BLaER1 treated with 17β-estradiol and CSF1 and Interleukin-3, amounts not matched to agents 10 nM and 100 nM (cell line): ENCODE results near the gene GRM5.

ENCODE experiments used
- H3K27ac ChIP-seq, 11 experiments: shearing (Covaris generic); formaldehyde crosslinking; 2 replicates each; pipeline ENCODE4 v1.8.1; 2022
- H3K27me3 ChIP-seq, 11 experiments: shearing (Covaris generic); formaldehyde crosslinking; 2 replicates each; pipeline ENCODE4 v1.8.1; 2022
- H3K36me3 ChIP-seq, 11 experiments: shearing (Covaris generic); formaldehyde crosslinking; 2 replicates each; pipeline ENCODE4 v1.8.1; 2022
- H3K4me1 ChIP-seq, 10 experiments: shearing (Covaris generic); formaldehyde crosslinking; 2 replicates each; pipeline ENCODE4 v1.8.1; 2022
- H3K4me2 ChIP-seq, 11 experiments: shearing (Covaris generic); formaldehyde crosslinking; 2 replicates each; pipeline ENCODE4 v1.8.1; 2022
- H3K4me3 ChIP-seq, 10 experiments: shearing (Covaris generic); formaldehyde crosslinking; 2 replicates each; pipeline ENCODE4 v1.8.1; 2022
- H3K9ac ChIP-seq, 11 experiments: shearing (Covaris generic); formaldehyde crosslinking; 2 replicates each; pipeline ENCODE4 v1.8.1; 2022
- H3K9me3 ChIP-seq, 11 experiments: shearing (Covaris generic); formaldehyde crosslinking; replicated peaks in 1 of 11; 2 replicates each; pipeline ENCODE4 v1.8.1; 2022
- H4K20me1 ChIP-seq, 11 experiments: shearing (Covaris generic); formaldehyde crosslinking; 2 replicates each; pipeline ENCODE4 v1.8.1; 2022
- Cebpa-rat ChIP-seq, 11 experiments: shearing (Covaris generic); IDR thresholded peaks; 2 replicates each; pipeline ENCODE4 v1.8.1; 2022

GRM5 gene

DNA sequence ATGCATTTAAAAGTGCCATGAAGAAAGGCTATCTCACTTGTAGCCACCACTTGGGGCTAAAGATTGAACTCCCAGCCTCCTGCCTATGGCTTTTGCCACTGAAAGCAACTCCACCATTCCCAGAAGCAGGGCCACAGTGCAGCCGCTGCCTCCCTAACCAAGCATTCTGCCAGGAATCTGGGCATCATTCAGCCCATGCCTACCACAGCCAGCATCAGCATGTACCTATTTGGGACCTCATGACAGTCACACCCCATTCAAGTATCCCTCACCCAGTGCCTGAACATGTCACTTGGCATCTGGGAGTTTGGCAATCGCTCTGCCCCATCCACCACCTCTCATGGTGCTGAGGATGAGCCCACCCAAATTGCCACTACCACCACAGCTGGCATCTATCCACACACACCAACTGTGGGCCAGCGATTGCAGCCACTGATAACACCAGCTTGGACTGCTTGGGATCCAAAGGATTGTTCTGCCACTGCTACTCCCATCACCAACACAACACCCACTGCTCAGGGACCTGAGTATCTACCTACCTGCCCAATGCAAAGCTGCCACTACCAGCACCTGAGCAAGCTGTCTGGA, 234.4 kb downstream of the GRM5 start:
- no peaks in the 10 kb centered on the region for H3K27me3 ChIP-seq
- H3K4me3 ChIP-seq = no peak overlapping the region
- H3K4me1 ChIP-seq = no peaks in the 10 kb centered on the region
- no peak for TF ChIP-seq Cebpa-rat (IDR thresholded peaks at IDR 0.05)
- no peaks in the 10 kb centered on the region; a peak in 1 of 22 replicates for H4K20me1 ChIP-seq
- no peak overlapping the region for H3K27ac ChIP-seq
- no peak overlapping the region for H3K9ac ChIP-seq
- H3K4me2 ChIP-seq = no peak overlapping the region
- H3K9me3 ChIP-seq = no peaks in the 10 kb centered on the region; a peak in 1 of 22 replicates
- H3K36me3 ChIP-seq = no peaks in the 10 kb centered on the region

DNA sequence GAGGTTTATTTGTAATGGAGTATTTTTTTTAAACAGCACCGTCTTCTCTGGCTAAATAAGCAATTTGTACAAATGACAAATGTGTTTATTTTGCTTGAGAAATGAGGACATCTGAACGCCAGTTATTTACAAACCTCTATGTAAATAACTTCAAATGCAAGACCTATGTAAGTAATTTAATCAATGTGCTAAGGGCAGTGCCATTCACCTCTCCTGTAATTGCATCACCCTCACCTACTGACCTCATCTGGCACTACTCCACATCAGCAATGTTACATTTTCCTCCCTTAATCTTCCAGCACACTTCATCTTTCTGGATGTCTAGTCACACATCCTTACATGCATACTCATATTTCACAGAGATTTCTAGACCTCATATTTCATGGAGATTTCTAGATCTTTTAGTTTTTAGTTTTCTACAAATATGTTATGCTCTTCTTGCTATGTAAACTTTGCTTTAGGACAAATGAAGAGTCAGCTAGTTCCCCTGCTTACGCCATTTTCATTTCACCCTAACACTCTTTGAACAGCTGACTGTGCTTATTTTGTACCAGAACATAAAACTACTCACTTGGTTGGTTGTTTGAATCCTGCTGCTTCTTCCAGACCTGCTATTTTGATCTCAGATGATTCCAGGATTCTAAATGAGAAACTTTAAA, 238.6 kb downstream of the GRM5 start:
- no peak overlapping the region for H3K4me3 ChIP-seq
- H3K9me3 ChIP-seq = no peaks in the 10 kb centered on the region; a peak in 1 of 22 replicates
- no peak for TF ChIP-seq Cebpa-rat (IDR thresholded peaks at IDR 0.05)
- H3K4me2 ChIP-seq = no peak overlapping the region
- no peaks in the 10 kb centered on the region; a peak in 1 of 22 replicates for H4K20me1 ChIP-seq
- no peaks in the 10 kb centered on the region for H3K36me3 ChIP-seq
- H3K27me3 ChIP-seq = no peaks in the 10 kb centered on the region
- H3K9ac ChIP-seq = no peak overlapping the region
- no peaks in the 10 kb centered on the region for H3K4me1 ChIP-seq
- no peak overlapping the region for H3K27ac ChIP-seq

DNA sequence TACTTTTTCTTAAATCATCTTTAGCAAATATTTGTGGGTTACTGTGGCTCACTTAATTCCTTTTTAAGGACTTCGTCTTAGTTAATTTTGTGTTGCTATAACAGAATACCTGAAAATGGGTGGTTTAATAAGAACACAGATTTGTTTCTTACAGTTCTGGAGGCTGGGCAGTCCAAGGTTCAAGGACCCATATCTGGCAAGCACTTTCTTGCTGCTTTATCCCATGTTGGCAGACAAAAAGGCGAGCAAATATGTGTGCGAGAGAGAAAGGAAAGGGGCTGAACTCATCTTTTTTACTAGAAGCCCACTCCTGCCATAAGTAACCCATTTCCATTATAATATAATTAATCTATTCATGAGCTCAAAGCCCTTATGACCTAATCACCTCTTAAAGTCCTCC, 246.2 kb downstream of the GRM5 start:
- Histone ChIP-seq H3K9me3 (no peaks in the 10 kb centered on the region), H3K9ac (no peak overlapping the region), H4K20me1 (no peaks in the 10 kb centered on the region), H3K27me3 (no peaks in the 10 kb centered on the region), H3K27ac (no peak overlapping the region), H3K4me1 (no peaks in the 10 kb centered on the region), H3K4me2 (no peak overlapping the region), H3K4me3 (no peak overlapping the region), H3K36me3 (no peaks in the 10 kb centered on the region)
- TF ChIP-seq Cebpa-rat (IDR thresholded peaks at IDR 0.05) = no peak

DNA sequence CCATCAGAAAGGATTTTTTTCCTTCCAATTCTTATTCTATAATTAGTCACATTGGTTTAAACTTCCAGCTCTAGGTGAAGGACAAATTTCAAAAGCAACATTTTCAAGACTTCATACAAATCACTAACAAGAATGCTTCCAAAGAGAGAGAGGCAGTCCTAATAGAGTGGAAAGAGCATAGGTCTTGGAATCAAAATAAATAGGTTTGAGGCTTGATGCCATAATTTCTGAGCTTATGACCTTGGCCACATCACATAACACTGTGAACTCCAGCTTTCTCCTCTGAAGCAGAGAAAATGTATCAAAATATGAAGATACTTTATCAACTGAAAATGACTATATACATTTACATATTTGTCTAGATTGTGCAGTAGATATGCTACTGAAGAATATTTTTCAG, 246.8 kb downstream of the GRM5 start:
- Histone ChIP-seq H3K4me1 (no peaks in the 10 kb centered on the region), H3K36me3 (no peaks in the 10 kb centered on the region), H3K4me2 (no peak overlapping the region), H4K20me1 (no peaks in the 10 kb centered on the region), H3K4me3 (no peak overlapping the region), H3K27me3 (no peaks in the 10 kb centered on the region), H3K9ac (no peak overlapping the region), H3K27ac (no peak overlapping the region), H3K9me3 (no peaks in the 10 kb centered on the region)
- no peak for TF ChIP-seq Cebpa-rat (IDR thresholded peaks at IDR 0.05)

DNA sequence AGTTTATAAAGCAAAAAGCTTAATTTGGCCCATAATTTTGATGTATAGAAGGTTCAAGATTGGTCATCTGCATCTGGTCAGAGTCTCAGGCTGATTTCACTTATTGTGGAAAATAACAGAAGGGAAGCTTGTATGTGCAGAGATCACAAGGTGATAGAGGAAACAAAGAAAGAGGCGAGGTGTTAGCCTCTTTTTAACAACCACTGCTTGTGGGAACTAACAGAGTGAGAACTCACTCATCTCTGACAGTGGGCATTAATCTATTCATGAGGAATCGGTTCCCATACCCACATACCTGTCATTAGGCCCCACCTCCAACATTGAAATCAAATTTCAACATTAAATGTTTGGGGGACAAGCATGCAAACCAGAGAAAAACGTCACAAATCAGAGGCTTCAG, 250.3 kb downstream of the GRM5 start:
- no peak overlapping the region for H3K9ac ChIP-seq
- H3K9me3 ChIP-seq = no peaks in the 10 kb centered on the region
- H3K4me3 ChIP-seq = no peak overlapping the region
- no peak overlapping the region for H3K27ac ChIP-seq
- H3K27me3 ChIP-seq = no peaks in the 10 kb centered on the region
- H3K4me2 ChIP-seq = no peak overlapping the region
- TF ChIP-seq Cebpa-rat (IDR thresholded peaks at IDR 0.05) = no peak
- H3K36me3 ChIP-seq = no peaks in the 10 kb centered on the region
- no peaks in the 10 kb centered on the region for H4K20me1 ChIP-seq
- H3K4me1 ChIP-seq = no peaks in the 10 kb centered on the region

DNA sequence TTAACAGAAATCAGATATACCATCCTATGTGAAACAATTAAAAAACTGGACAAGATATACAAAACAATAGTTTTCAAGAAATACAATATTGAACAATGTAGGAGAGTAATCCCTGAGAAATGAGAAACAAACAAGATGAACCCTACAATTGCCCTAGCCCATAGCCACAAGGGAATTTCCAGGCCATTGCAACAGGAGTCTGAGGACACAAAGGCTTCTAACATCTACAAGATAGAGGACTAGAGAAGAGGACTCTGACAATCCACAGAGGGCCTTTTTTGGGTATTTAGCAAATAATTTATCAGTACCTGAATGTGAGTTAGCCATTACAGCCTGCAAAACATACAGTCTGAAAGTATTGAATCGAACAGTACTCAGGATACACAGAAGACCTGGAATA, 251.7 kb downstream of the GRM5 start:
- Histone ChIP-seq H4K20me1 (no peaks in the 10 kb centered on the region), H3K4me2 (no peak overlapping the region), H3K9me3 (no peaks in the 10 kb centered on the region), H3K4me3 (no peak overlapping the region), H3K9ac (no peak overlapping the region), H3K4me1 (no peaks in the 10 kb centered on the region), H3K27me3 (no peaks in the 10 kb centered on the region), H3K27ac (no peak overlapping the region), H3K36me3 (no peaks in the 10 kb centered on the region)
- TF ChIP-seq Cebpa-rat (IDR thresholded peaks at IDR 0.05) = no peak

DNA sequence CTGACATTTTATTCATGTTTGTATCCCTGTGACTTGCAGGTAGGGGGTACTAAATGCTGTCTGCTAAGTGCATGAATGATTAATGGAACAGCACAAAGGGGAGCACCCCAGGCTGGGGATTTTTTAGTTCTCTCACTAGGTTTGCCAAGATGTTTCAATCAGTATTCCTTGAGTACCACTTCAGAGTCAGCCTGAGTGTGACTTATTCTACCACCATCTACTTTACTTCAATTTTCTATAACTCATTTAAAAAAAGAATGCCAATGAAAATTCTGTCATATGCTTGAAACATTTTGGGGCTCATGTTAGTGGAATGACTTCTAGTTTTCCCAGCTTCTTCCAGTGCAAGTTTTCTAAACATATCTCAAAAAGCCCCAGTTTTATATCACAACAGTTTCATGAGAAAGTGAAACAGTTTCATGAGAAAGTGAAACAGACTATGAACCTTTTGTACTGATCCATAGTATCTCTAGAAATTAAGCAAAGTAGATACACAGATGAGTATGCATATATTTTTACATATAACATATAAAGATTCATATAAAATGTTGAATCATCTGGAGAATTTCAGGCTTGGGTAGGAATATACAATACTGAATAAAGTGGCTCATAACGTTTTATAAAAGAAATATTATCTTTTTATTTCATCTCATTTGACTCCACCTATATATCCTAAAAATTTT, 252.4 kb downstream of the GRM5 start:
- no peak overlapping the region for H3K4me3 ChIP-seq

DNA sequence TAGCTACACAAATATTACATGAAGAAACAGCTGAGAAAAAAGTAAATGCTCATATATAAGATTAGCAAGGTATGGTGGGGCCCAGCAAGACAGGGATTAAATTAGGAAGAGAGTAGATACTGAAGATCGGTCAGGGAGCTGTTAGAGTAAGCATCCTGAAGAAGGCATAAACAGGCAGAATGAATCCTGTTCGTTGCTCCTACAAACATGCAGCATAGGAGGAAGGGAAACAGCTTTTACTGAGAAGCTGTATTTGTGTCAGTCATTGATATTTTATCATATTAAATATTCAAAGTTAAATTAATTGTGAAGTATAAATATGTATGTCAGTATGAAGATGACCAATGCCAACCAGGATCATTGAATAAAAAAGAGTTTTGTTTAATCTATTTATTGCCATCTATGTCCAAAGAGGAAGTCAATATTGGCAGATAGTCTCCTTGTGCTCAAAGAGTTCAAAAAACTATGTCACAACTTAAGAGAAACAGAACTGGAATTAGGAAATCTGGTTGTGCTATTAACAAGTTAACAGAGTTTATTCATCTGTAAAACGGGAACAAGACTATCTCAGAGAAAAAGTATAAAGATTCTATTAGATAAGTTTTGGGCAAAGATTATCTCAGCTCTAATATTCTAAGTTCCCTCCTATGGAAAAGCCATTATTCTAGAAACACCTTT, 255.2 kb downstream of the GRM5 start:
- Histone ChIP-seq H3K4me2 (no peak overlapping the region), H3K4me1 (no peaks in the 10 kb centered on the region), H3K4me3 (no peak overlapping the region), H3K9me3 (no peaks in the 10 kb centered on the region), H3K36me3 (no peaks in the 10 kb centered on the region), H4K20me1 (no peaks in the 10 kb centered on the region), H3K9ac (no peak overlapping the region), H3K27ac (no peak overlapping the region), H3K27me3 (no peaks in the 10 kb centered on the region)
- TF ChIP-seq Cebpa-rat (IDR thresholded peaks at IDR 0.05) = no peak

More for the DNA sequence above, 252.4 kb downstream of the GRM5 start:
- no peaks in the 10 kb centered on the region for H3K27me3 ChIP-seq
- no peaks in the 10 kb centered on the region for H3K9me3 ChIP-seq
- H3K27ac ChIP-seq = no peak overlapping the region
- no peak overlapping the region for H3K9ac ChIP-seq
- H3K4me2 ChIP-seq = no peak overlapping the region
- no peak for TF ChIP-seq Cebpa-rat (IDR thresholded peaks at IDR 0.05)
- H4K20me1 ChIP-seq = no peaks in the 10 kb centered on the region
- no peaks in the 10 kb centered on the region for H3K4me1 ChIP-seq
- H3K36me3 ChIP-seq = no peaks in the 10 kb centered on the region

DNA sequence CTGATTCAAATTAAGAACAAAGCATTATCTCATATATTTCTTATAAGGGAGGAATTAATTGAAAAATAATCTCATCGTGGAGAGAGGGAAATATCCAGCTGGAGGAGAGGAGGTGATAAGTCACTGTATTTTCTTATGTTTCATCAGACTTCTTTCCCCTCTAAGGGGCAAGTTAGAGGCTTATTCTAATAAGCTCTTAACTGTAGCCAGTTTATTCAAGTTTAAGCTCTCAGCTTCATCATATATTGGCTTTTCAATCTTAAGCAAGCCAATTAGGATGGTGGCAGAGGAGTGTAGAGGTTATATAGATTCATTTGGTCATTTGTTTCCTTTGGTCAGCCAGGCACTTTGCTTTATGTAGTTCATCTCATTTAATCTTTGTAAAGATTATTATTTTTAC, 256.7 kb downstream of the GRM5 start:
- H3K4me2 ChIP-seq = no peak overlapping the region
- H4K20me1 ChIP-seq = no peaks in the 10 kb centered on the region
- no peak overlapping the region for H3K27ac ChIP-seq
- no peaks in the 10 kb centered on the region for H3K4me1 ChIP-seq
- H3K4me3 ChIP-seq = no peak overlapping the region
- H3K27me3 ChIP-seq = no peaks in the 10 kb centered on the region
- H3K9me3 ChIP-seq = no peaks in the 10 kb centered on the region
- H3K36me3 ChIP-seq = no peaks in the 10 kb centered on the region
- TF ChIP-seq Cebpa-rat (IDR thresholded peaks at IDR 0.05) = no peak
- no peak overlapping the region for H3K9ac ChIP-seq
